LNCaP clone FGC (cell line): Measurements from ENCODE around the gene HMG20A.
"Not testable (repeated sequence)": the region's sequence is repeated elsewhere in the genome, so short reads cannot be mapped to it uniquely, and the experiment has no call there.

Experiments
- DNase-seq: peaks from one replicate; pipeline ENCODE4 v3.0.0-alpha.2; 2011; ENCODE audit warnings: low read depth
- H3K4me3 ChIP-seq: 2 replicates; pipeline ENCODE4 v1.5.1; 2011; ENCODE audit warnings: mild to moderate bottlenecking, low read depth, low read length, control low read depth
- CTCF ChIP-seq: IDR thresholded peaks from 2 replicates; pipeline ENCODE4 v1.5.1; 2012; ENCODE audit warnings: mild to moderate bottlenecking; ENCODE audit not compliant: control insufficient read depth, insufficient read depth; ENCODE audit errors: extremely low read depth

Gene HMG20A

GRCh38 chr15:77393471-77393840 is 27.2 kb upstream of the HMG20A start:
- no peak for TF ChIP-seq CTCF
- no peak for DNase-seq
- H3K4me3 ChIP-seq, result no peak overlapping the region

GRCh38 chr15:77395013-77395774 is 25.5 kb upstream of the HMG20A start:
- no peak overlapping the region for H3K4me3 ChIP-seq
- no peak for TF ChIP-seq CTCF
- no peak for DNase-seq

- no peak for TF ChIP-seq CTCF
- DNase-seq, result no peak
These were observed 24.0 kb upstream of the HMG20A start for GRCh38 chr15:77396692-77397091.

GRCh38 chr15:77398927-77399326 is 21.8 kb upstream of the HMG20A start:
- no peak overlapping the region for H3K4me3 ChIP-seq
- no peak for TF ChIP-seq CTCF
- DNase-seq, result no peak

More at GRCh38 chr15:77396692-77397091, 24.0 kb upstream of the HMG20A start:
- H3K4me3 ChIP-seq, result no peak overlapping the region

GRCh38 chr15:77400258-77400657 is 20.4 kb upstream of the HMG20A start:
- no peak for DNase-seq
- no peak for TF ChIP-seq CTCF

GRCh38 chr15:77402740-77403379 is 17.8 kb upstream of the HMG20A start:
- DNase-seq, result no peak
- no peak for TF ChIP-seq CTCF
- no peak overlapping the region for H3K4me3 ChIP-seq

More at GRCh38 chr15:77400258-77400657, 20.4 kb upstream of the HMG20A start:
- no peak overlapping the region for H3K4me3 ChIP-seq

GRCh38 chr15:77406173-77406759 is 14.4 kb upstream of the HMG20A start:
- DNase-seq, H3K4me3 ChIP-seq: not testable (repeated sequence)
